Suprapubic skin (tissue), 4 donors: Measurements from ENCODE around the gene BTBD2.
"Not testable (repeated sequence)": the region's sequence is repeated elsewhere in the genome, so short reads cannot be mapped to it uniquely, and the experiment has no call there.

ENCODE experiments used
- EP300 ChIP-seq: sonication (generic); formaldehyde crosslinking; IDR thresholded peaks from one replicate; pipeline ENCODE4 v1.6.1; 2017; ENCODE audit warnings: antibody characterized with exemption
- POLR2A ChIP-seq, 2 donors: fragments of 450-650 bp; IDR thresholded peaks; one replicate each; pipeline ENCODE4 v1.6.1; 2017; ENCODE audit warnings: antibody characterized with exemption in 2 of 2, mild to moderate bottlenecking in 2 of 2, moderate library complexity in 2 of 2
- POLR2AphosphoS5 ChIP-seq, 3 donors: sonication (generic); formaldehyde crosslinking; IDR thresholded peaks; one replicate each; pipeline ENCODE4 v1.6.1; 2017; ENCODE audit warnings: antibody characterized with exemption in 3 of 3
- TF ChIP-seq, protein P1 (sequence below), 2 donors: fragments of 200-600 bp in 1 of 2; fragments of 450-650 bp in 1 of 2; sonication (generic) in 1 of 2; IDR thresholded peaks; one replicate each; pipeline ENCODE4 v1.5.1; 2016 to 2019; ENCODE audit warnings: antibody characterized with exemption in 2 of 2, mild to moderate bottlenecking in 1 of 2, moderate library complexity in 1 of 2

- TF ChIP-seq POLR2A (IDR thresholded peaks at IDR 0.05); POLR2AphosphoS5 (IDR thresholded peaks at IDR 0.05); EP300: not testable (repeated sequence)
- TF ChIP-seq, protein P1, sequence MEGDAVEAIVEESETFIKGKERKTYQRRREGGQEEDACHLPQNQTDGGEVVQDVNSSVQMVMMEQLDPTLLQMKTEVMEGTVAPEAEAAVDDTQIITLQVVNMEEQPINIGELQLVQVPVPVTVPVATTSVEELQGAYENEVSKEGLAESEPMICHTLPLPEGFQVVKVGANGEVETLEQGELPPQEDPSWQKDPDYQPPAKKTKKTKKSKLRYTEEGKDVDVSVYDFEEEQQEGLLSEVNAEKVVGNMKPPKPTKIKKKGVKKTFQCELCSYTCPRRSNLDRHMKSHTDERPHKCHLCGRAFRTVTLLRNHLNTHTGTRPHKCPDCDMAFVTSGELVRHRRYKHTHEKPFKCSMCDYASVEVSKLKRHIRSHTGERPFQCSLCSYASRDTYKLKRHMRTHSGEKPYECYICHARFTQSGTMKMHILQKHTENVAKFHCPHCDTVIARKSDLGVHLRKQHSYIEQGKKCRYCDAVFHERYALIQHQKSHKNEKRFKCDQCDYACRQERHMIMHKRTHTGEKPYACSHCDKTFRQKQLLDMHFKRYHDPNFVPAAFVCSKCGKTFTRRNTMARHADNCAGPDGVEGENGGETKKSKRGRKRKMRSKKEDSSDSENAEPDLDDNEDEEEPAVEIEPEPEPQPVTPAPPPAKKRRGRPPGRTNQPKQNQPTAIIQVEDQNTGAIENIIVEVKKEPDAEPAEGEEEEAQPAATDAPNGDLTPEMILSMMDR (IDR thresholded peaks at IDR 0.05) = not testable (repeated sequence)
Observed at GRCh38 chr19:1988464-1988863, 27.1 kb downstream of the BTBD2 start.
